ENCODE results near the gene B4GALNT3. TPM values are rescaled to one million over a fixed set of nuclear protein-coding genes. Genes with fewer than 3 reads are reported as not detected.

Gene B4GALNT3
- total and polyA plus RNA-seq, 2 experiments from 2014 or later = 4.4 to 13.9 TPM

DNA sequence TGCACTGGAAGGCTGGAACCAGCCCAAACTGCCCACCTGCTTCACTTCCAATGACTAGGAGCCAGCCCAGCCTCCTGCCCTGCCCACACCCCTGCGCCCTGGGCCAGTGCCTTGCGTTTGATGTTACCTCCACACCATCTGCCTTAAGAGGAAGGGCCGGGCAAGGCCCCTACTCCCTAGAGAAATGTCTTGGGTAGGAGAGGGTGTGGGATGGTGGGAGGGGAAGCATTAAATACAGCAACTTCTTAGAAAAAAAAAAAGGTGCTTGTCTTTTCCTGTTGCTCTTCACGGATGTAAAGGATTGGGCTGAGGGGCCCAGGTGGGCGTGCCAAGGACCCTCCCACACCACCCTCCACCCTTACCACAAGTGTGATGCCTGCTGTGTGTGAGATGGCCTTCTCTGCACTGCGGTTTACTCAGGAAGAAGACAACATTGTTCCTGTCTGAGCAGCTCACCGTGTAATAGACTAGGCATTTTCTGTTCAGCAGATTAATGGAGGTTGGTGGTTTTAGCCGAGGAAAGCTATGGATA, 103.6 kb downstream of the B4GALNT3 start:
- Histone ChIP-seq H3K9me3 (ENCODE audit: low read depth) (no peaks in the 10 kb centered on the region), H3K36me3 (replicated peaks; ENCODE audit: insufficient read depth, low read depth) (no peaks in the 10 kb centered on the region), H4K20me1 (ENCODE audit: insufficient read depth, poor library complexity, severe bottlenecking) (no peaks in the 10 kb centered on the region), H3K4me2 (no peak overlapping the region), H3K27ac (no peak overlapping the region), H3K27me3 (no peaks in the 10 kb centered on the region), H2AFZ (no peak overlapping the region), H3K4me3 (no peak overlapping the region), H3K79me2 (no peaks in the 10 kb centered on the region), H3K9me2 (replicated peaks; ENCODE audit: insufficient read depth) (no peaks in the 10 kb centered on the region), H3K4me1 (ENCODE audit: insufficient read depth) (no peaks in the 10 kb centered on the region)
- TF ChIP-seq EZH2phosphoT487 (IDR thresholded peaks at IDR 0.05; ENCODE audit: low read depth, severe bottlenecking, unreplicated experiment) (no peak), EZH2 (IDR thresholded peaks at IDR 0.05; ENCODE audit: borderline replicate concordance) (no peak), CTCF (IDR thresholded peaks at IDR 0.05; ENCODE audit: poor library complexity) (no peak)
- no peak for DNase-seq (ENCODE audit: low spot score)
- 87% methylated on average over 8 of the region's 8 CpGs for WGBS (ENCODE audit: low lambda C conversion rate, missing lambda C conversion rate)

GRCh38 chr12:563787-564298, 104.1 kb downstream of the B4GALNT3 start:
- TF ChIP-seq EZH2 (IDR thresholded peaks at IDR 0.05; ENCODE audit: borderline replicate concordance) (no peak), EZH2phosphoT487 (IDR thresholded peaks at IDR 0.05; ENCODE audit: low read depth, severe bottlenecking, unreplicated experiment) (no peak), CTCF (IDR thresholded peaks at IDR 0.05; ENCODE audit: poor library complexity) (no peak)
- H3K4me2 ChIP-seq = no peak overlapping the region
- H3K4me3 ChIP-seq = no peak overlapping the region
- H3K27me3 ChIP-seq = no peaks in the 10 kb centered on the region
- WGBS (ENCODE audit: low lambda C conversion rate, missing lambda C conversion rate) = 86% methylated on average over 7 of the region's 7 CpGs
- H3K27ac ChIP-seq = no peak overlapping the region
- H3K4me1 ChIP-seq (ENCODE audit: insufficient read depth) = peaks cover 1% of the 10 kb centered on the region
- no peaks in the 10 kb centered on the region for H3K79me2 ChIP-seq
- no peaks in the 10 kb centered on the region for H4K20me1 ChIP-seq (ENCODE audit: insufficient read depth, poor library complexity, severe bottlenecking)
- no peak for DNase-seq (ENCODE audit: low spot score)
- no peaks in the 10 kb centered on the region for H3K36me3 ChIP-seq (replicated peaks; ENCODE audit: insufficient read depth, low read depth)
- H2AFZ ChIP-seq = no peak overlapping the region
- no peaks in the 10 kb centered on the region for H3K9me3 ChIP-seq (ENCODE audit: low read depth)
- H3K9me2 ChIP-seq (replicated peaks; ENCODE audit: insufficient read depth) = no peaks in the 10 kb centered on the region

GRCh38 chr12:565161-565560, 105.4 kb downstream of the B4GALNT3 start:
- no peak overlapping the region for H3K4me2 ChIP-seq
- H3K4me1 ChIP-seq (ENCODE audit: insufficient read depth) = peaks cover 10% of the 10 kb centered on the region
- no peak overlapping the region for H2AFZ ChIP-seq
- WGBS (ENCODE audit: low lambda C conversion rate, missing lambda C conversion rate) = 96% methylated on average over 8 of the region's 8 CpGs
- H3K27ac ChIP-seq = no peak overlapping the region
- no peaks in the 10 kb centered on the region for H3K9me3 ChIP-seq (ENCODE audit: low read depth)
- TF ChIP-seq EZH2phosphoT487 (IDR thresholded peaks at IDR 0.05; ENCODE audit: low read depth, severe bottlenecking, unreplicated experiment) (no peak), EZH2 (IDR thresholded peaks at IDR 0.05; ENCODE audit: borderline replicate concordance) (no peak), CTCF (IDR thresholded peaks at IDR 0.05; ENCODE audit: poor library complexity) (no peak)
- H3K79me2 ChIP-seq = no peaks in the 10 kb centered on the region
- no peaks in the 10 kb centered on the region for H3K36me3 ChIP-seq (replicated peaks; ENCODE audit: insufficient read depth, low read depth)
- H3K27me3 ChIP-seq = no peaks in the 10 kb centered on the region
- H3K4me3 ChIP-seq = no peak overlapping the region
- H3K9me2 ChIP-seq (replicated peaks; ENCODE audit: insufficient read depth) = no peaks in the 10 kb centered on the region
- H4K20me1 ChIP-seq (ENCODE audit: insufficient read depth, poor library complexity, severe bottlenecking) = no peaks in the 10 kb centered on the region
- no peak for DNase-seq (ENCODE audit: low spot score)

Measured in hepatocyte (in vitro differentiated cells).